ENCODE data around the gene TMEM167B. TPM values are rescaled to one million over a fixed set of nuclear protein-coding genes. Genes with fewer than 3 reads are reported as not detected.

Gene TMEM167B
- polyA plus RNA-seq, 1 of the 3 experiments (the other 2 are of a cell fraction), result 12.7 TPM

DNA sequence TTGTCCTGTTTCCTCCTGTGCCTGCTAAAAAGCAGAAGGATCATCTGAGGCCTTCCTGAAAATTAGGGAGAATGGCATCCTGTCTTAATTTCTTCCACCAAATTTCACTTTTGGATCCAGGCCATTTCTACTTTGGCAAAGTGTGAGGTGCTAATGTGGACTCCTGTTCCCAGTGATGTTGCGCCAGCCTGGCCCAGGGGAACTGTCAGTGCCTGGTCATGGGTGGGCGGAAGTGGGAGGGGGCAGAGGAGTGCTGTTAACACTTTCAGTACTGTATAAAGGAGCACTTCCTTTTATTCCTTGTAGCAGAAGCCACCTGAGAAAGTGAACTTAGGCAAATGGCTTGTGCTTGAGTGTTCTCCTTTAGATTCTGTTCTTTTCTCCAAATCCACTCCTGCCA lies 43.3 kb downstream of the TMEM167B start (continued):
- no peak for TF ChIP-seq FOXJ3 (CRISPR knock-in tag; IDR thresholded peaks at IDR 0.05)
- no peak for TF ChIP-seq POLR2AphosphoS5 (IDR thresholded peaks at IDR 0.05; ENCODE audit: low read depth, low read length)
- TF ChIP-seq RFX5 (IDR thresholded peaks at IDR 0.05; ENCODE audit: low read length), result no peak

DNA sequence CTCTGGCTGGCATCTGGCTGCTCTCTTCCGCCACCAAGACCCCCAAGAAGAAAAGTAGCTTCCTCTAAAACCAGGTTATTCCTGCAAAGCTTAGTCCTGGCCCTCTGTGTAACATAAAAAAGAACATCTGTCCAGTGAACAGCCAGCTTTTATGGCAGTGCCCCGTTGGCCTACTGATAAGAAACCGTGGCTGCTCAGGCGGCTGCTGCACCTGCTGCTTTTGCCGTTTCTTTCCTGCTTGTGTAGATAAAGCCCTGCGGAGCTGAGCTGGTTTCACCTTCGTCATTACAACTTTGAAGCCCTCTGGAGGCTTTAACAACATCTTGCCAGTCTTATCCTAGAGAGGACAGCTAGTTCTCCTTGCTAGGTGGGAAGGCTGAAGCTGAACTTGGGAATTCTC lies 43.9 kb downstream of the TMEM167B start:
- WGBS (ENCODE audit: low lambda C conversion rate), result 78% methylated on average over 6 of the region's 7 CpGs
- H3K4me3 ChIP-seq (ENCODE audit: low read depth in 2 of 2, low read length in 1 of 2), result no peak overlapping the region
- no peak for DNase-seq
- no peak overlapping the region for H3K4me2 ChIP-seq
- H4K20me1 ChIP-seq (ENCODE audit: insufficient read depth), result no peaks in the 10 kb centered on the region
- POLR2A ChIA-PET, result no interaction called here
- no peaks in the 10 kb centered on the region for H3K9me2 ChIP-seq
- no peaks in the 10 kb centered on the region for H3K79me2 ChIP-seq (ENCODE audit: insufficient read depth)
- H3K27ac ChIP-seq (ENCODE audit: low read depth in 2 of 2, low read length in 1 of 2), result no peak overlapping the region
- no peaks in the 10 kb centered on the region for H3K36me3 ChIP-seq (replicated peaks in 1 of 2; ENCODE audit: control insufficient read depth in 1 of 2, insufficient read depth in 2 of 2, low read length in 1 of 2)
- H3K9me3 ChIP-seq, result no peaks in the 10 kb centered on the region
- no peak overlapping the region for H3K9ac ChIP-seq
- H3K4me1 ChIP-seq (ENCODE audit: control insufficient read depth in 1 of 2, insufficient read depth in 2 of 2, low read depth in 1 of 2, low read length in 1 of 2), result peaks cover 0 to 8% of the 10 kb centered on the region in 2 experiments; a peak in 2 of 4 replicates
- TF ChIP-seq NFIC (IDR thresholded peaks at IDR 0.05; ENCODE audit: borderline replicate concordance) (no peak), SIN3A (IDR thresholded peaks at IDR 0.05; ENCODE audit: borderline replicate concordance, low read depth, low read length) (no peak)
- no peaks in the 10 kb centered on the region for H3F3A ChIP-seq (replicated peaks; ENCODE audit: insufficient read depth)
- no peaks in the 10 kb centered on the region for H3K27me3 ChIP-seq (ENCODE audit: insufficient read depth)
- H2AFZ ChIP-seq (ENCODE audit: low read depth), result no peak overlapping the region
- CTCF ChIA-PET, result interaction anchor here (1.4 to 2.5 kb wide), 2 partner anchors 22 to 130 kb away, joined by 3 to 13 read pairs; a partner anchor contains a TSS

DNA sequence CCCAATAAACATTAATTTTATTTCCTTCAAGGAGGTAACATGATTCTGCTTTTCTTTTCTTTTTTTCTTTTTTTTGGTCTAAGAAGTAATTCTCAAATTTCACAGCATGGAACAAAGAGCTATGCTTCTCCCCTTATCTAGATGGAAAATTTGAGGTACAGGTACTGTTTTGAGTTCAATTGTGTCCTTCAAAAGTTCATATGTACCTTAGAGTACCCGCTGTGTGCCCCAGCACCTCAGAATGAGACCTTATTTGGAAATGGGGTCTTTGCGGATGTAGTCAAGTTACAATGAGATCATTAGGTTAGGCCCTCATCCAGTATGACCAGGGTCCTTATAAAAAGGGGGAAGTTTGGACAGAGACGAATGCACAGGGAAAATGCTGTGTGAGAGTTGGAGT lies 45.4 kb downstream of the TMEM167B start:
- no peaks in the 10 kb centered on the region for H3K36me3 ChIP-seq (replicated peaks in 1 of 2; ENCODE audit: control insufficient read depth in 1 of 2, insufficient read depth in 2 of 2, low read length in 1 of 2)
- H4K20me1 ChIP-seq (ENCODE audit: insufficient read depth), result no peaks in the 10 kb centered on the region
- WGBS (ENCODE audit: low lambda C conversion rate), result 72% methylated on average over 3 of the region's 3 CpGs
- H3K9me3 ChIP-seq, result no peaks in the 10 kb centered on the region
- no peak overlapping the region for H3K9ac ChIP-seq
- TF ChIP-seq RXRA (IDR thresholded peaks at IDR 0.05; ENCODE audit: borderline replicate concordance, low read depth) (no peak), FOXM1 (IDR thresholded peaks at IDR 0.05; ENCODE audit: low read depth) (no peak), NRF1 (IDR thresholded peaks at IDR 0.05; ENCODE audit: low read depth, low read length) (no peak), SIN3A (IDR thresholded peaks at IDR 0.05; ENCODE audit: borderline replicate concordance, low read depth, low read length) (no peak), TCF12 (IDR thresholded peaks at IDR 0.05) (no peak), EP300 (IDR thresholded peaks at IDR 0.05; ENCODE audit: borderline replicate concordance in 1 of 2, low read depth in 1 of 2, low read length in 1 of 2) (no peak), RFX5 (IDR thresholded peaks at IDR 0.05; ENCODE audit: low read length) (no peak), TEAD4 (IDR thresholded peaks at IDR 0.05; ENCODE audit: borderline replicate concordance, insufficient read depth) (no peak), ELF1 (IDR thresholded peaks at IDR 0.05) (no peak), JUND (IDR thresholded peaks at IDR 0.05) (no peak), YY1 (IDR thresholded peaks at IDR 0.05; ENCODE audit: low read depth) (no peak), CHD2 (IDR thresholded peaks at IDR 0.05; ENCODE audit: low read length, partially characterized antibody) (no peak), POLR2AphosphoS5 (IDR thresholded peaks at IDR 0.05; ENCODE audit: low read depth, low read length) (no peak), EZH2phosphoT487 (IDR thresholded peaks at IDR 0.05; ENCODE audit: borderline replicate concordance, low read depth) (no peak)
- TF ChIP-seq, protein P1, sequence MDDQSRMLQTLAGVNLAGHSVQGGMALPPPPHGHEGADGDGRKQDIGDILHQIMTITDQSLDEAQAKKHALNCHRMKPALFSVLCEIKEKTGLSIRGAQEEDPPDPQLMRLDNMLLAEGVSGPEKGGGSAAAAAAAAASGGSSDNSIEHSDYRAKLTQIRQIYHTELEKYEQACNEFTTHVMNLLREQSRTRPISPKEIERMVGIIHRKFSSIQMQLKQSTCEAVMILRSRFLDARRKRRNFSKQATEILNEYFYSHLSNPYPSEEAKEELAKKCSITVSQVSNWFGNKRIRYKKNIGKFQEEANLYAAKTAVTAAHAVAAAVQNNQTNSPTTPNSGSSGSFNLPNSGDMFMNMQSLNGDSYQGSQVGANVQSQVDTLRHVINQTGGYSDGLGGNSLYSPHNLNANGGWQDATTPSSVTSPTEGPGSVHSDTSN (IDR thresholded peaks at IDR 0.05), result no peak
- TF ChIP-seq, protein P2, sequence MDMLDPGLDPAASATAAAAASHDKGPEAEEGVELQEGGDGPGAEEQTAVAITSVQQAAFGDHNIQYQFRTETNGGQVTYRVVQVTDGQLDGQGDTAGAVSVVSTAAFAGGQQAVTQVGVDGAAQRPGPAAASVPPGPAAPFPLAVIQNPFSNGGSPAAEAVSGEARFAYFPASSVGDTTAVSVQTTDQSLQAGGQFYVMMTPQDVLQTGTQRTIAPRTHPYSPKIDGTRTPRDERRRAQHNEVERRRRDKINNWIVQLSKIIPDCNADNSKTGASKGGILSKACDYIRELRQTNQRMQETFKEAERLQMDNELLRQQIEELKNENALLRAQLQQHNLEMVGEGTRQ (IDR thresholded peaks at IDR 0.05; ENCODE audit: borderline replicate concordance, low read depth, low read length), result no peak
- no peaks in the 10 kb centered on the region for H3F3A ChIP-seq (replicated peaks; ENCODE audit: insufficient read depth)
- H2AFZ ChIP-seq (ENCODE audit: low read depth), result no peak overlapping the region
- H3K27ac ChIP-seq (ENCODE audit: low read depth in 2 of 2, low read length in 1 of 2), result no peak overlapping the region
- DNase-seq, result no peak
- no peaks in the 10 kb centered on the region for H3K9me2 ChIP-seq
- no peaks in the 10 kb centered on the region for H3K79me2 ChIP-seq (ENCODE audit: insufficient read depth)
- no peaks in the 10 kb centered on the region for H3K27me3 ChIP-seq (ENCODE audit: insufficient read depth)
- no peak overlapping the region for H3K4me3 ChIP-seq (ENCODE audit: low read depth in 2 of 2, low read length in 1 of 2)
- ChIA-PET POLR2A (no interaction called here), CTCF (interaction anchor here (0.6 to 2.5 kb wide), 2 partner anchors 24 to 53 kb away, joined by 3 to 13 read pairs; a partner anchor contains a TSS)
- peaks cover 0 to 8% of the 10 kb centered on the region in 2 experiments; a peak in 2 of 4 replicates for H3K4me1 ChIP-seq (ENCODE audit: control insufficient read depth in 1 of 2, insufficient read depth in 2 of 2, low read depth in 1 of 2, low read length in 1 of 2)
- H3K4me2 ChIP-seq, result no peak overlapping the region

Measured in SK-N-SH (cell line).